Anterior cingulate cortex (tissue), 58 donors: ENCODE data around the gene VCX3A.
"Not testable (repeated sequence)": the region's sequence is repeated elsewhere in the genome, so short reads cannot be mapped to it uniquely, and the experiment has no call there.

Experiments used
- DNase-seq, 58 donors: peaks; one replicate each; lab custom pipeline; 2025; lab: John Stamatoyannopoulos, UW

Gene VCX3A

DNA sequence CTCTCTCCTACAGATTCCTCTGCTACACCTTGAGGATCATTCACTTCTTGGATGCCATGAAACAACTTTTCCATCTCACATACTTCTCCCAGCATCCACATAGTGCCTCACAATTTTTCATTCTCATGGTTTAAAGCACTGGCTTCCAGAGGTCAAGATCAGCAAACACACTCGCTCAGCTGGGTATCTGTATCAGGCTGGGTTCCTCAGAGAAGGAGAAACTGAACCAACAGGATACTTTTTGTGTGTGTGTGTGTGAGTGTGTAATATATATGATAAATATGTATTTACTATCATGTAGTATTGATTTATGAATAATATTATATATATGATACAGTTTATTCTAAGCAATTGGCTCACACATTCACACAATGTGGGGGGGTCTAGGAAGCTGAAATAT is at the start of gene VCX3A:
VCX3A (minus strand) TSS at position 101 of the 400 bp plus-strand sequence. CDS start 621 bp downstream, outside the sequence.
- not testable (repeated sequence) for DNase-seq

DNA sequence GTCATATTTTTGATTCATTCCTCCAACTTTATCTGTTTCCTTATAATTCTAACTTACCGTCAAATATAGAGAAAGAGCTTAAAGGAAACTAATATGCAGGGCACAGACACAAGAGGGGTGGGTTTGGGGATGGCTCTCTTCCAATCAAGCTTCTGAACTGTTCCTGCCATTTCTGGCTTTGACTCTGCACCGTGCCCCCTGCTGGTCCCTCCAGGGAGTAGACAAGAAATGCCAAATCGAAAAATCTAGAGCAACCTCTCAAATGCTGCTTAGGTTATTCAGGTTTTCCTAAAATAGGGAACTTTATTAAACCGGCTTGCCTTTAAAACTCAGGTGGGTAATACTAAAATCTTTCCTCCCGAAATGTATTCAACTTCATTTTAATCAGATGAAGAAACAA is 39.8 kb upstream of the VCX3A start:
- DNase-seq: no peak

DNA sequence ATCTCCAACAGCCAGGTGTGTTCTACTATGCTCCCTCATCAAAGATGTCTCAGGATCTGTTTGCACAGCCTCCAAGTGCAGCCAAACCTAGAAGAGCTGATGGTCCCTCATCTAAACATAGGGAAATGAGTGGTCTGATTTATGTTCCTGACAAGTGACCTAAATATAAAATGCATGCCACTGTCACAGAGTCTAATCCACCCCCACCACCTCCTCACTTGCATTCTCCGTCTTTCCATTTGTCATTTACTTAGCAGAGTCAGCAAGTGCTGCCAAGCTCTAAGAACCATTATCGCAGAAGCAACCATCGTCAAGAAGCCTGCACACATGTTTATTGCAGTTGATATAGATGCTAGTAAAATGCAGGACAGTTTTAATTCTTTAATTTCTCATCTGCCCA is 33.1 kb upstream of the VCX3A start:
- no peak for DNase-seq

DNA sequence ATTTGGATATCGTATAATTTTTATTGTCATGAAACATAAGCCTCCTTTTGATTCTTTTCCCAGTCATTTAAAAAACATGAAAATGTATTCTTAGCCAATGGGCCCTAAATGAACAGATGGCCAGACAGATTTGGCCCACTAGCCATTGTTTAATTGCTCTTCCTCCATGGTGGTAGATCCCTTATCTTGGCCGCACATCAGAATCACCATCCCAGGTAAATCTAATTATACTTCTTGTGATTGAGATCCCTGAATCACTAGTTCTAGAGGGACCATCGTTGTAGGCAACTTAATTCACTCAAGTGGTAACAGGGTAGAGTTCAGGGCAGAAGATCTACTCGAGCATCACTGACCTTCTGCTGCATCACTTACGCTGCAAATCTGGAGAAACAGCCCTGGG is 24.1 kb upstream of the VCX3A start:
- DNase-seq: no peak

DNA sequence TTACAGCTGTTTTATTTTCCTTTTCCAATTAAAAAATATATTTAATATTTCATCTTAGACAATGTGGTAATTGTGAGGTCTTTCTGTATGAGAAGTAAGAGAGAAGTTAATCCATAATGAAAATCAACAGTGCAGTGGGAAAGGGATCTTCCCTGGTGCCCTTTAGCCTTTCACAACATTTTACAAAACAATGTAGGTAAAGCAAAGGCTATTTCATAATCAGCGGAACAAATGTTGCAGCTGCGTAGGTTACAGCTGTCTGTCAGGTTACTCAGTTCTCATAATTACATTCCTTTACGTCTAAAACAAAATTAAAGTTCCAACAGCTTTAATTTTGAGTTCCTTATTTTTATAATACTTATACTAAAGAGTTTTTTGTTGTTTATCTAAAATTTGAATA is 22.8 kb upstream of the VCX3A start:
- DNase-seq: no peak

DNA sequence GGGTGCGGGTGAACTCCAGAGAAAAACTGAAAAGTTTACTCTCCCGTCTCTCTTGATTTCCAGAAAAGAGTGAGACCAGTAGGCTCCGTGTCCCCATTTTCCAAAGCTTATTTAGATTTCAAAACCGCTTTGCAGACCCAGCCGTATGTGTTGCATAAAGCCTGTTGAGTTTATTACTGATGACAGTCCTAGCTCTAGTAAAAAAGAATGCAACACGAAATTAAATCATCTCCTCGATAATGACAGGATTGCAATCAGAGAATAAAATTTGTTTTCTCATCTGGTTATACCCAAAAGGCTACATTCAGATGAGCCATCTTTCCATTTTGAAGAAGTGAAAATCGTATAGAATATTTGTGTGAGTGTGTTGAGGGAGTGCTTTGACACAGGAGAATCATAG is 16.1 kb upstream of the VCX3A start:
- no peak for DNase-seq

DNA sequence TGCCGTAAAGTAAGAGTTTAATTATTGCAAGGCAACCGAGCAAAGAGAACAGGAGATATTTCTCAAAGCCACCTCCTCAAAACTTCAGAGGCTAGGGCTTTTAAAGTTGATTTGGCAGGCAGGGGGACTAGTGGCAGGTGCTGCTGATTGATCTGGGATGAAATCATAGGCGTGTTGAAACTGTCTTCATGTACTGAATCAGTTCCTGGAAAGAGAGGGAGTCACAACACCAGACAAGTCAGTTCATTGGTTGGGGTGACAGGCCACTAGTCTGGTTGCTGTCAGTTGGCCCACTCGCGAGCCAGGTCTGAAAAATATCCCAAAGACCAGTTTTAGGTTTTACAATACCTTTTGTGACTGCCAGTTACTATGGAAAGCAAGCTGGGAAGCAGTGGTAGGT is 10.8 kb upstream of the VCX3A start:
- DNase-seq: no peak

DNA sequence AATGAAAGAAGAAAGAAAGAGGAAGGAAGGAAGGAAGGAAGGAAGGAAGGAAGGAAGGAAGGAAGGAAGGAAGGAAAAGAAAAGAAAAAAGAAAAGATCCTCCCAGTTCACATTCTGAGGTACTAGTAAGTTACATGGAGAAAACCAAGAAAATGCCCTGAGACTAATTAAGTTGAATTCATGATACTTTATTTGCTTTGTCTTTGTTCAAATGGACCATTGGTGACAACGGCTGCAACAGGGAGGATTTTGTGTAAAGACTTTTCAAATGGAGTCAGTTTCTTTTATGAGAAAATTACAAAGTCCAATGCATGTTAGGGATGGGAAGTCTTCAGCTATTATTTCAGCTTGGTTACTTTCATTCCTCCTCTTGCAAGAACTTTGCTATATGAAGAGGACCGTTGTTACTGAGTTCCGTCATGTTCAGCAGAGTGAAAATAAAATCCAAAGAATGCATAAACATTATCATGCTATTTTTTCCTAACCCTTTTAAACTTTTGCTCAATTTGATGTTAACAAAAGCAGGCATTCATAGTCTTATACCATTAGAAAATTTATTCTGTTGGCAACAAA is 8.3 kb downstream of the VCX3A start:
- DNase-seq: no peak

DNA sequence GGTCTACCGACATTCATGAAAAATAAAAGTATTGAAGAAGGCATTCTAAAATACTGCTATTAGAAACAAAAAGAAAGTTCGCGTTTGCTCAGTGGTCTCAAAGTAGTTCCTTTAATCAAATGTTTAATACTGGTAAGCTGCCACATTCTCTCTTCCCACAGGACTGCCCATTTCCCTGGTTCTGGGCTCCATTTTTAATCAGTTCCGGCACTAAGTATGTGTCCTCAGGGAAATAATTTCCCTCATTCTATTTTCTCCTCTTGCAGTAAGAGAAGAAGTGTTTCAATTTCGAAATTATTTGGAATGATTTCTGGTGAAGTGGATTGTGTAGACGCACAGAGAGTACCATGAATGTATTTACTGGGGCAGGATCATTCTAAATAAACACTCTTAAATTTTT is 17.5 kb downstream of the VCX3A start:
- DNase-seq: no peak

DNA sequence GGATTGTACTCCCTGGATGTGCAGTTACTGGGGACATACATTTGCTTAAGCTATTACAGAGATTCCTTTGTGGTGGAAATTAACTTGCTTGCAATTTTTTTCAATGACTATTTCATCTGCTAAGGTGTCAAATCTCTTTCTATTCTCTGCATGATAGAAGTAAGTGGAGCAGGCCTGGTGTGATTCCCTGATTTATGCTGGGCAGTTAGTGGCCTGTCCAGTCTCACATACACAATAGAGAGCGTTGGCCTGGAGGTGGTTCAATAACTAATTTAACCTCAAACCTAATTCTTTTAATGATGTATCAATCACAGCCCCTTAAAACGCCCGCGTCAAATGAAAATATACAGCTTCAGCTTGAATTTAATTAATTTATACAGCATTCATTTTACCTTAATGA is 28.5 kb downstream of the VCX3A start:
- DNase-seq: no peak

DNA sequence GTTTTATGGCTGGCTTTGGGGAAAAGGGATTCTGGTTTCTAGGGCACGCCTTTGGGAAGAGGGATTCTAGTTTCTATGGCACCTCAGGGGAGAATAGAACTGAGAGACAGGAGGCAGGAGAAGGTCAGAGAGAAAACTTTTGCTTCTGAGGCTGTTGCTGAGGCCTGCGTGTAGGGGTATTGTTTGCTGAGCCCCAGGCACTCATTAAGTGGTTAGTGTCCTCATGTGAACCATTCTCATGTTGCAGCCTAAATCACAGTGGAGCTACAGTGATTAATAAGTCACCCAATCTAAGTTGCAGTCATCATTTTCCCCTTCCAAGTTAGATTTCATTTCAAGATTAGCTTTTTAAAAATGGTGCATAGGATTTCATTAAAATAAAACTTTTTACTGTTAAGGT is 29.0 kb downstream of the VCX3A start:
- DNase-seq: no peak

DNA sequence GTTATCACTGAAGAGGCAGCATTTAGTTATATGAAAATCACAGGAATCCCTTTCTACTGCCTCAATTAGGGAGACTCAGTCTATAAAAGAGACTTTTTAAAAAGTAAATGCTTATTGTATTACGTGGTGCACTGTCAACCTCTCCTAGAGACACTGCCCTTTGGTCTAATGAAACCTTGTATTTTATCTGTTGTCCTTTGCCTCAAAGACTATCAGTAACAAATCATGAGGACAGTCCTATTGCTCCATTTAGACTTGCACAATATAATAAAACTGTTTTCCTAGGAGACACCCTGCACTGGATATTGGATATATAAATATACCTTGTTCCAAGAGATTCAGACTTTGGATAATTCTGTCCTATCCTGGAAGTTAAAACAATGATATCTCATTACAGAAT is 34.2 kb downstream of the VCX3A start:
- DNase-seq: no peak

DNA sequence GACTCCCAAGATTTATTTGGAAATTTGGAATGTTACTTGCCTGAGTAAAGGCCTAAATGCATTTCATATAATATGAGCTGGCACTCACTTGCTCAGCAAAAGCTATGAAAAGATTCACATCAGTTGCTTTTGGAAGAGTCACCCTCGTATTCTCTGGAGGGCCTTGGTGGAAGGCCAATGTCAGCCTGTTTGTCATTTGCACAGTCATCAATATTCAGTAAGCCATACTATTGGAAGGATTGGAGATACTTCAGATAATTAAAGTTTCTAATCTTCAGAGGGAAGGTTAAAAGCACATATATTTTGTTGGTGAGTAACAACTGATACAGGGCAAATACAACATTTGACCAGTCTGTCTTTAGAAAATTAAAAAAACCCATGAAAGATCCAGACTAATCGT is 36.6 kb downstream of the VCX3A start:
- DNase-seq: no peak
